H1 (cell line): ENCODE results near the gene CUL2.

Source experiments
- CEBPB ChIP-seq: IDR thresholded peaks from 2 replicates; pipeline ENCODE4 v1.6.1; 2012; ENCODE audit warnings: low read depth, low read length
- CTBP2 ChIP-seq: IDR thresholded peaks from 2 replicates; pipeline ENCODE4 v1.7.0; 2011; ENCODE audit warnings: borderline replicate concordance, mild to moderate bottlenecking, moderate library complexity, mixed read lengths, low read length; ENCODE audit not compliant: insufficient read depth, insufficient read length
- CTCF ChIP-seq, 3 experiments: IDR thresholded peaks; 1 replicate in 2 of 3; 2 replicates in 1 of 3; pipeline versions ENCODE4 v1.5.1 to v1.6.1; 2011; ENCODE audit warnings: low read length in 3 of 3, mild to moderate bottlenecking in 3 of 3, inconsistent platforms in 2 of 3, low read depth in 1 of 3, moderate library complexity in 1 of 3; ENCODE audit not compliant: insufficient read depth in 1 of 3; ENCODE audit errors: control extremely low read depth in 1 of 3
- EP300 ChIP-seq, 2 experiments: IDR thresholded peaks; 1 replicate in 1 of 2; 2 replicates in 1 of 2; pipeline ENCODE4 v1.6.1; 2011 to 2012; ENCODE audit warnings: low read depth in 2 of 2, low read length in 2 of 2, mild to moderate bottlenecking in 2 of 2, borderline replicate concordance in 1 of 2, inconsistent platforms in 1 of 2, moderate library complexity in 1 of 2
- JUND ChIP-seq: IDR thresholded peaks from 2 replicates; pipeline ENCODE4 v1.6.1; 2011; ENCODE audit warnings: mild to moderate bottlenecking, improper control_type of control experiment, low read length
- MAX ChIP-seq: IDR thresholded peaks from 2 replicates; pipeline ENCODE4 v1.6.1; 2012; ENCODE audit warnings: inconsistent platforms
- POLR2A ChIP-seq, 2 experiments: IDR thresholded peaks; 1 replicate in 1 of 2; 2 replicates in 1 of 2; pipeline ENCODE4 v1.6.1; 2011; ENCODE audit warnings: low read depth in 2 of 2, low read length in 2 of 2, mild to moderate bottlenecking in 2 of 2; ENCODE audit errors: control extremely low read depth in 1 of 2
- RBBP5 ChIP-seq: IDR thresholded peaks from 2 replicates; pipeline ENCODE4 v1.7.1; 2012; ENCODE audit warnings: low read depth, mild to moderate bottlenecking, inconsistent platforms, low read length, moderate library complexity, borderline replicate concordance
- TAF1 ChIP-seq: IDR thresholded peaks from 2 replicates; pipeline ENCODE4 v1.6.1; 2011; ENCODE audit warnings: mild to moderate bottlenecking, low read depth, low read length

- TF ChIP-seq TAF1 (no peak), POLR2A (IDR thresholded peaks at IDR 0.05; ENCODE audit: control extremely low read depth in 1 of 2, low read depth in 2 of 2, low read length in 2 of 2) (no peak), RBBP5 (no peak), CTCF (IDR thresholded peaks at IDR 0.05; ENCODE audit: control extremely low read depth in 1 of 3, insufficient read depth in 1 of 3, low read depth in 1 of 3, low read length in 3 of 3) (no peak), MAX (no peak), JUND (no peak), CTBP2 (no peak), EP300 (IDR thresholded peaks at IDR 0.05; ENCODE audit: borderline replicate concordance in 1 of 2, low read depth in 2 of 2, low read length in 2 of 2) (no peak), CEBPB (no peak)
Measured at GRCh38 chr10:35070521-35070920, 19.6 kb downstream of the CUL2 start.
